ENCODE measurements around the gene WNT4.

DNA sequence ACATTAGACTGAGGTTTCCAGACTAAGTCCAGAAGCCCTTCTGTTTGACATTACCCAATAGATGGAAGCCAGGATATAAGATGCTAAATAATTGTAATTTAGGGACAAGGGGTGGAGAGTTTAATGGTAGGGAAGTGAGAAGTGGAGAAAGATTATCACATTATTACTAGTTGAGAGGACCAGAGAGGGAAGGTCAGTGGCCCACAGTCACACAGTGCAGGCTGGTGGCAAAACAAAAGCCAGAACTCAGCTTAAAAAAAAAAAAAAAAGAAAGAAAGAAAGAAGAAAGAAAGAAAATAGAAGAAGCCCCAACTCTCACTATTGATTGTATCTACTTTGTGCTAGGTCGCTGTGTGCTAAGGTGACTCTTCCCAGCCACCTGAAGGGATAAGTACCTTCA lies 41.6 kb upstream of the WNT4 start:
- TF ChIP-seq, protein P1, sequence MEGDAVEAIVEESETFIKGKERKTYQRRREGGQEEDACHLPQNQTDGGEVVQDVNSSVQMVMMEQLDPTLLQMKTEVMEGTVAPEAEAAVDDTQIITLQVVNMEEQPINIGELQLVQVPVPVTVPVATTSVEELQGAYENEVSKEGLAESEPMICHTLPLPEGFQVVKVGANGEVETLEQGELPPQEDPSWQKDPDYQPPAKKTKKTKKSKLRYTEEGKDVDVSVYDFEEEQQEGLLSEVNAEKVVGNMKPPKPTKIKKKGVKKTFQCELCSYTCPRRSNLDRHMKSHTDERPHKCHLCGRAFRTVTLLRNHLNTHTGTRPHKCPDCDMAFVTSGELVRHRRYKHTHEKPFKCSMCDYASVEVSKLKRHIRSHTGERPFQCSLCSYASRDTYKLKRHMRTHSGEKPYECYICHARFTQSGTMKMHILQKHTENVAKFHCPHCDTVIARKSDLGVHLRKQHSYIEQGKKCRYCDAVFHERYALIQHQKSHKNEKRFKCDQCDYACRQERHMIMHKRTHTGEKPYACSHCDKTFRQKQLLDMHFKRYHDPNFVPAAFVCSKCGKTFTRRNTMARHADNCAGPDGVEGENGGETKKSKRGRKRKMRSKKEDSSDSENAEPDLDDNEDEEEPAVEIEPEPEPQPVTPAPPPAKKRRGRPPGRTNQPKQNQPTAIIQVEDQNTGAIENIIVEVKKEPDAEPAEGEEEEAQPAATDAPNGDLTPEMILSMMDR (IDR thresholded peaks at IDR 0.05) = no peak
- TF ChIP-seq POLR2A (IDR thresholded peaks at IDR 0.05; ENCODE audit: low read depth) (no peak), POLR2AphosphoS5 (IDR thresholded peaks at IDR 0.05) (no peak)

All from esophagus muscularis mucosa (tissue), 3 donors.